A549 (cell line): ENCODE measurements around the gene MLX. TPM values are rescaled to one million over a fixed set of nuclear protein-coding genes. Genes with fewer than 3 reads are reported as not detected.
A peak's percentile ranks its signal among the peaks of the same experiment; 100 is the strongest.

Experiments
- ATAC-seq, 2 experiments: fragments of 200-7000 bp in 1 of 2; fragments of >200 bp in 1 of 2; cut with Nextera tagmentation in 1 of 2; cut with Tn5 transposase in 1 of 2; 3 replicates each; pipeline versions ENCODE4 v1.8.0 to v1.9.1; 2018 to 2020; ENCODE audit warnings: mild to moderate bottlenecking in 1 of 2, moderate library complexity in 1 of 2
- CTCF ChIA-PET: fragments of 300-600 bp; sonication (Branson Sonifier 250); formaldehyde crosslinking; extraction: SDS; loops from one replicate; lab custom pipeline; 2021; ENCODE audit warnings: antibody characterized with exemption, inconsistent platforms; lab: Yijun Ruan, JAX
- POLR2A ChIA-PET: fragments of 350-600 bp; formaldehyde crosslinking; extraction: SDS; loops from one replicate; lab custom pipeline; 2021; ENCODE audit warnings: antibody characterized with exemption, inconsistent platforms; lab: Yijun Ruan, JAX
- DNase-seq, 2 experiments: peaks; one replicate each; pipeline versions ENCODE4 v3.0.0 to v3.0.0-alpha.2; 2011 to 2016; ENCODE audit warnings: low read depth in 1 of 2, low spot score in 1 of 2
- FAIRE-seq: peaks from 2 replicates; lab custom pipeline; 2011; peaks lifted over from hg19 to GRCh38; lab: Jason Lieb, UNC
- H3K27ac ChIP-seq, 2 experiments: fragments of >200 bp; sonication (Bioruptor Twin); formaldehyde crosslinking; 3 replicates each; pipeline ENCODE4 v1.5.1; 2016 to 2017
- H3K4me1 ChIP-seq: fragments of >200 bp; sonication (Bioruptor Twin); formaldehyde crosslinking; 3 replicates; pipeline ENCODE4 v1.6.1; 2016
- H3K4me2 ChIP-seq: fragments of >200 bp; sonication (Bioruptor Twin); formaldehyde crosslinking; 3 replicates; pipeline ENCODE4 v1.6.1; 2016
- H3K4me3 ChIP-seq: fragments of >200 bp; sonication (Bioruptor Twin); formaldehyde crosslinking; 3 replicates; pipeline ENCODE4 v1.5.1; 2016
- H3K9me3 ChIP-seq: fragments of >200 bp; sonication (Bioruptor Twin); formaldehyde crosslinking; 3 replicates; pipeline ENCODE4 v1.6.1; 2016
- ATOH8 ChIP-seq: fragments of 250-450 bp; sonication (Bioruptor Pico); IDR thresholded peaks from 2 replicates; pipeline ENCODE4 v1.5.0; 2020; ENCODE audit warnings: low read depth, mild to moderate bottlenecking, moderate library complexity
- BHLHE40 ChIP-seq: IDR thresholded peaks from 2 replicates; pipeline ENCODE4 v1.6.1; 2012; ENCODE audit warnings: low read depth, low read length, inconsistent platforms
- CBX8 ChIP-seq: fragments of 200-600 bp; sonication (generic); IDR thresholded peaks from 2 replicates; pipeline ENCODE4 v1.6.1; 2016
- CHD4 ChIP-seq: fragments of 200-600 bp; sonication (generic); IDR thresholded peaks from 2 replicates; pipeline ENCODE4 v1.6.1; 2016; ENCODE audit warnings: antibody characterized with exemption, mild to moderate bottlenecking, borderline replicate concordance
- ELK1 ChIP-seq: fragments of 150-350 bp; IDR thresholded peaks from 2 replicates; pipeline ENCODE4 v1.6.1; 2014; ENCODE audit warnings: low read depth, mild to moderate bottlenecking, low read length
- FOXS1 ChIP-seq: fragments of 250-450 bp; sonication (Bioruptor Pico); IDR thresholded peaks from 2 replicates; pipeline ENCODE4 v1.5.0; 2020; ENCODE audit warnings: mild to moderate bottlenecking, moderate library complexity
- HMGXB4 ChIP-seq: fragments of 250-450 bp; sonication (Bioruptor Pico); IDR thresholded peaks from 2 replicates; pipeline ENCODE4 v1.5.0; 2021; ENCODE audit warnings: mild to moderate bottlenecking, moderate library complexity, borderline replicate concordance
- HOXA7 ChIP-seq: fragments of 250-450 bp; sonication (Bioruptor Pico); IDR thresholded peaks from 2 replicates; pipeline ENCODE4 v1.5.0; 2020; ENCODE audit warnings: mild to moderate bottlenecking, moderate library complexity
- HOXB13 ChIP-seq: fragments of 250-450 bp; sonication (Bioruptor Pico); IDR thresholded peaks from 2 replicates; pipeline ENCODE4 v1.5.0; 2020; ENCODE audit warnings: low read depth, mild to moderate bottlenecking, moderate library complexity
- HOXB5 ChIP-seq: fragments of 250-450 bp; sonication (Bioruptor Pico); IDR thresholded peaks from 2 replicates; pipeline ENCODE4 v1.5.0; 2020; ENCODE audit warnings: mild to moderate bottlenecking, moderate library complexity
- JUN ChIP-seq, 2 experiments: fragments of >200 bp; sonication (Bioruptor Twin); formaldehyde crosslinking; IDR thresholded peaks; 2 replicates in 1 of 2; 3 replicates in 1 of 2; pipeline ENCODE4 v1.6.1; 2016 to 2017
- JUNB ChIP-seq: fragments of >200 bp; sonication (Bioruptor Twin); formaldehyde crosslinking; IDR thresholded peaks from 2 replicates; pipeline ENCODE4 v1.6.1; 2016
- KDM1A ChIP-seq: fragments of 200-600 bp; sonication (generic); IDR thresholded peaks from 2 replicates; pipeline ENCODE4 v1.6.1; 2016; ENCODE audit warnings: low read depth, mild to moderate bottlenecking
- KDM5A ChIP-seq: fragments of 200-600 bp; sonication (generic); IDR thresholded peaks from 2 replicates; pipeline ENCODE4 v1.6.1; 2016; ENCODE audit warnings: antibody characterized with exemption, mild to moderate bottlenecking
- MYC ChIP-seq: IDR thresholded peaks from 2 replicates; pipeline ENCODE4 v1.6.1; 2012; ENCODE audit warnings: mild to moderate bottlenecking, inconsistent platforms, low read length, improper control_type of control experiment, borderline replicate concordance
- NR3C1 ChIP-seq: fragments of >200 bp; sonication (Bioruptor Twin); formaldehyde crosslinking; IDR thresholded peaks from 3 replicates; pipeline ENCODE4 v1.6.1; 2017
- PHF8 ChIP-seq: fragments of 200-600 bp; sonication (generic); IDR thresholded peaks from 2 replicates; pipeline ENCODE4 v1.6.1; 2016; ENCODE audit warnings: low read depth, mild to moderate bottlenecking, antibody characterized with exemption, moderate library complexity, borderline replicate concordance
- POLR2A ChIP-seq: IDR thresholded peaks from 2 replicates; pipeline ENCODE4 v1.6.1; 2012; ENCODE audit warnings: mild to moderate bottlenecking, low read length
- POLR2AphosphoS2 ChIP-seq: conservative IDR thresholded peaks from 2 replicates; pipeline ENCODE4 v1.6.1; 2012; ENCODE audit warnings: low read length, improper control_type of control experiment, inconsistent platforms
- RARB ChIP-seq: fragments of 250-450 bp; sonication (Bioruptor Pico); IDR thresholded peaks from 2 replicates; pipeline ENCODE4 v1.8.0; 2021; ENCODE audit warnings: mild to moderate bottlenecking, moderate library complexity
- RFX5 ChIP-seq: fragments of 450-650 bp; IDR thresholded peaks from 2 replicates; pipeline ENCODE4 v1.7.1; 2014; ENCODE audit warnings: antibody characterized with exemption, mild to moderate bottlenecking, moderate library complexity
- RNF2 ChIP-seq: fragments of 200-600 bp; sonication (generic); IDR thresholded peaks from 2 replicates; pipeline ENCODE4 v1.6.1; 2016; ENCODE audit warnings: low read depth, mild to moderate bottlenecking, antibody characterized with exemption, moderate library complexity, borderline replicate concordance
- SMC3 ChIP-seq: fragments of >200 bp; sonication (Bioruptor Twin); formaldehyde crosslinking; IDR thresholded peaks from 3 replicates; pipeline ENCODE4 v1.6.1; 2018; ENCODE audit warnings: inconsistent platforms
- TP53 ChIP-seq: fragments of 250-450 bp; sonication (Bioruptor Pico); IDR thresholded peaks from 2 replicates; pipeline ENCODE4 v1.5.0; 2021; ENCODE audit warnings: mild to moderate bottlenecking, moderate library complexity
- ZC3H11A ChIP-seq: fragments of 450-650 bp; IDR thresholded peaks from 2 replicates; pipeline ENCODE4 v1.6.1; 2014; ENCODE audit warnings: antibody characterized with exemption, mild to moderate bottlenecking
- ZNF302 ChIP-seq: fragments of 250-450 bp; sonication (Bioruptor Pico); IDR thresholded peaks from 2 replicates; pipeline ENCODE4 v1.9.0; 2021; ENCODE audit warnings: inconsistent platforms, mild to moderate bottlenecking, moderate library complexity
- ZSCAN20 ChIP-seq: fragments of 250-450 bp; sonication (Bioruptor Pico); IDR thresholded peaks from 2 replicates; pipeline ENCODE4 v1.8.0; 2022; ENCODE audit warnings: mild to moderate bottlenecking, moderate library complexity
- WGBS: methylation state at CpG from one replicate; pipeline ENCODE4 v1.1.6; 2017; ENCODE audit errors: missing lambda C conversion rate; 5-methylcytosine and 5-hydroxymethylcytosine counted together
- polyA plus RNA-seq, 4 experiments: library from polyadenylated mRNA; depleted of rRNA in 3 of 4; stranded (reverse); fragments of >200 nt; fragmentation: RNase III in 1 of 4; extraction: RNeasy Plus Mini Kit Qiagen cat#74134 plus additional on column Dnase treatment in 1 of 4; gene quantifications; 2 replicates in 3 of 4; 3 replicates in 1 of 4; pipeline ENCODE4 v1.2.3, GENCODE V29; 2011 to 2017

Gene MLX
- polyA plus RNA-seq, 2 of the 4 experiments (the other 2 are of a cell fraction) = 46.3 to 48.0 TPM

GRCh38 chr17:42535155-42536047 is 31.5 kb upstream of the MLX start:
- peaks cover 32% of the 10 kb centered on the region for H3K4me1 ChIP-seq
- H3K4me3 ChIP-seq = peak overlapping the region; percentile 82
- H3K27ac ChIP-seq = peak overlapping the region; percentile 93 to 97
- no peak for FAIRE-seq
- DNase-seq = no peak
- ChIA-PET CTCF (interaction anchor here (0.7 to 6.8 kb wide), 13 partner anchors 8 to 510 kb away, joined by 3 to 42 read pairs (median 4); partner anchors contain the start of gene HSD17B1), POLR2A (interaction anchor here (0.5 to 2.1 kb wide), 14 partner anchors 13 to 463 kb away, joined by 3 to 22 read pairs (median 6); partner anchors contain the start of genes CAVIN1, PLEKHH3, PSMC3IP and RPL27)
- H3K4me2 ChIP-seq = peak overlapping the region; percentile 74
- no peaks in the 10 kb centered on the region for H3K9me3 ChIP-seq
- ATAC-seq = peak; percentile 19 to 32
- WGBS = 54% methylated on average over 26 of the region's 26 CpGs
- TF ChIP-seq HOXB13 (CRISPR knock-in tag) (peak; percentile 65; the same call in 1 of the 2 replicates), RARB (CRISPR knock-in tag) (no peak), HOXA7 (CRISPR knock-in tag) (0 out of 2 replicates have a peak, but pooled peaks have one; percentile 19), HMGXB4 (CRISPR knock-in tag) (no peak), FOXS1 (CRISPR knock-in tag) (no peak), JUNB (no peak), KDM1A (no peak), ELK1 (no peak), HOXB5 (CRISPR knock-in tag) (peak; percentile 19; the same call in 1 of the 2 replicates), BHLHE40 (no peak), PHF8 (0 out of 2 replicates have a peak, but pooled peaks have one; percentile 46), TP53 (CRISPR knock-in tag) (0 out of 2 replicates have a peak, but pooled peaks have one; percentile 22), ZC3H11A (no peak), ATOH8 (CRISPR knock-in tag) (peak; percentile 67; the same call in 1 of the 2 replicates)

GRCh38 chr17:42536048-42536371 is 30.9 kb upstream of the MLX start, which contains the start of gene NAGLU:
Gene NAGLU, plus strand, starts transcription at chr17:42536241. Its CDS starts 32 bp downstream, at chr17:42536273.
- no peak for FAIRE-seq
- TF ChIP-seq HMGXB4 (CRISPR knock-in tag) (no peak), ZSCAN20 (CRISPR knock-in tag) (no peak), CHD4 (no peak), NR3C1 (no peak), JUNB (no peak), RNF2 (no peak), SMC3 (no peak), ELK1 (no peak), TP53 (CRISPR knock-in tag) (peak; percentile 61; the same call in 1 of the 2 replicates), RFX5 (no peak; the same call in 1 of the 2 replicates), POLR2AphosphoS2 (no peak), MYC (peak; percentile 85), RARB (CRISPR knock-in tag) (no peak), CBX8 (no peak), KDM5A (no peak), ZNF302 (CRISPR knock-in tag) (no peak), JUN (IDR thresholded peaks at IDR 0.05) (peak; percentile 83 to 96; a peak in 4 of 5 replicates), POLR2A (peak; percentile 54)

More at GRCh38 chr17:42536048-42536371, 30.9 kb upstream of the MLX start, which contains the start of gene NAGLU:
- ATAC-seq (peak; percentile 88 to 89), DNase-seq (peak; percentile 91 to 100)
- Histone ChIP-seq H3K27ac (peak within 1 kb of the TSS; percentile 93 to 97), H3K4me2 (peak within 1 kb of the TSS; percentile 74), H3K4me3 (peak within 1 kb of the TSS; percentile 82), H3K9me3 (no peaks in the 10 kb centered on the region), H3K4me1 (peaks cover 31% of the 10 kb centered on the region)
- POLR2A ChIA-PET = interaction anchor here (0.5 to 2.1 kb wide), 16 partner anchors 9 to 463 kb away, joined by 3 to 22 read pairs (median 6); partner anchors contain the start of genes CAVIN1, PLEKHH3, PSMC3IP and RETREG3
- CTCF ChIA-PET = interaction anchor here (0.7 to 6.8 kb wide), 15 partner anchors 9 to 516 kb away, joined by 3 to 42 read pairs (median 4); partner anchors contain the start of genes HSD17B1 and NKIRAS2
- 0% methylated on average over 1 of the region's 40 CpGs for WGBS
